ENCODE measurements around the gene FAM185A. TPM values are rescaled to one million over a fixed set of nuclear protein-coding genes. Genes with fewer than 3 reads are reported as not detected.
"Not testable (repeated sequence)": the region's sequence is repeated elsewhere in the genome, so short reads cannot be mapped to it uniquely, and the experiment has no call there.

The FAM185A gene
- total RNA-seq, 1 donor from 2014 or later: 6.7 TPM

GRCh38 chr7:102769657-102770192 lies 20.9 kb downstream of the FAM185A start:
- DNase-seq (ENCODE audit: low spot score); intact Hi-C loops (cut with DNase I): not testable (repeated sequence)

- DNase-seq (ENCODE audit: low spot score); intact Hi-C loops (cut with DNase I): not testable (repeated sequence)
These were observed 21.7 kb downstream of the FAM185A start for GRCh38 chr7:102770467-102770866.

GRCh38 chr7:102776217-102776616 lies 27.4 kb downstream of the FAM185A start:
- DNase-seq (ENCODE audit: low spot score); intact Hi-C loops (cut with DNase I): not testable (repeated sequence)

GRCh38 chr7:102778663-102779062 lies 29.9 kb downstream of the FAM185A start:
- DNase-seq (ENCODE audit: low spot score); intact Hi-C loops (cut with DNase I): not testable (repeated sequence)

- intact Hi-C loops (cut with DNase I); DNase-seq (ENCODE audit: low spot score): not testable (repeated sequence)
These were observed 32.1 kb downstream of the FAM185A start for GRCh38 chr7:102780926-102781325.

- intact Hi-C loops (cut with DNase I); DNase-seq (ENCODE audit: low spot score): not testable (repeated sequence)
These were observed 40.0 kb downstream of the FAM185A start for GRCh38 chr7:102788770-102789169.

- DNase-seq (ENCODE audit: low spot score); intact Hi-C loops (cut with DNase I): not testable (repeated sequence)
These were observed 41.7 kb downstream of the FAM185A start for GRCh38 chr7:102790364-102791100.

GRCh38 chr7:102791367-102791766 lies 42.6 kb downstream of the FAM185A start:
- intact Hi-C loops (cut with DNase I): not testable (repeated sequence)

GRCh38 chr7:102791831-102792230 lies 43.0 kb downstream of the FAM185A start:
- DNase-seq (ENCODE audit: low spot score); intact Hi-C loops (cut with DNase I): not testable (repeated sequence)

More at GRCh38 chr7:102791367-102791766, 42.6 kb downstream of the FAM185A start:
- not testable (repeated sequence) for DNase-seq (ENCODE audit: low spot score)

GRCh38 chr7:102794567-102794966 lies 45.8 kb downstream of the FAM185A start:
- DNase-seq (ENCODE audit: low spot score); intact Hi-C loops (cut with DNase I): not testable (repeated sequence)

GRCh38 chr7:102795987-102796595 lies 47.3 kb downstream of the FAM185A start:
- DNase-seq (ENCODE audit: low spot score); intact Hi-C loops (cut with DNase I): not testable (repeated sequence)

- intact Hi-C loops (cut with DNase I): no loop called here
- no peak for DNase-seq (ENCODE audit: low spot score)
These were observed 57.8 kb downstream of the FAM185A start for GRCh38 chr7:102806613-102807012.

GRCh38 chr7:102810916-102811315 lies 62.1 kb downstream of the FAM185A start:
- intact Hi-C loops (cut with DNase I): no loop called here
- no peak for DNase-seq (ENCODE audit: low spot score)

GRCh38 chr7:102811942-102812678 lies 63.3 kb downstream of the FAM185A start:
- intact Hi-C loops (cut with DNase I): no loop called here
- DNase-seq (ENCODE audit: low spot score): no peak

- intact Hi-C loops (cut with DNase I): no loop called here
- DNase-seq (ENCODE audit: low spot score): no peak
These were observed 64.6 kb downstream of the FAM185A start for GRCh38 chr7:102813191-102814024.

GRCh38 chr7:102814025-102814471 lies 65.2 kb downstream of the FAM185A start:
- intact Hi-C loops (cut with DNase I): no loop called here
- DNase-seq (ENCODE audit: low spot score): no peak

GRCh38 chr7:102817616-102818573 lies 69.1 kb downstream of the FAM185A start:
- intact Hi-C loops (cut with DNase I): no loop called here
- no peak for DNase-seq (ENCODE audit: low spot score)

GRCh38 chr7:102819151-102819550 lies 70.4 kb downstream of the FAM185A start:
- DNase-seq (ENCODE audit: low spot score): no peak
- intact Hi-C loops (cut with DNase I): no loop called here

All from cardiac septum (tissue), 1 donor.